ENCODE data around the gene STAT5A. TPM values are rescaled to one million over a fixed set of nuclear protein-coding genes. Genes with fewer than 3 reads are reported as not detected.
"Not testable (repeated sequence)": the region's sequence is repeated elsewhere in the genome, so short reads cannot be mapped to it uniquely, and the experiment has no call there.

STAT5A gene
- total RNA-seq, 1 donor: 117 TPM

- no peaks in the 10 kb centered on the region for H3K27me3 ChIP-seq (ENCODE audit: insufficient read depth, low read length)
- peaks cover 50% of the 10 kb centered on the region for H3K4me1 ChIP-seq (ENCODE audit: insufficient read depth, low read length)
- peak overlapping the region; percentile 87 for H3K4me3 ChIP-seq (ENCODE audit: low read length)
- H3K9me3 ChIP-seq (ENCODE audit: low read depth, low read length): no peaks in the 10 kb centered on the region
Observed at GRCh38 chr17:42286411-42287221, 1.7 kb upstream of the STAT5A start.

GRCh38 chr17:42287305-42287976 lies 857 bp upstream of the STAT5A start:
- Histone ChIP-seq H3K9me3 (ENCODE audit: low read depth, low read length) (no peaks in the 10 kb centered on the region), H3K4me1 (ENCODE audit: insufficient read depth, low read length) (peaks cover 50% of the 10 kb centered on the region), H3K4me3 (ENCODE audit: low read length) (peak overlapping the region; percentile 87), H3K27me3 (ENCODE audit: insufficient read depth, low read length) (no peaks in the 10 kb centered on the region)

DNA sequence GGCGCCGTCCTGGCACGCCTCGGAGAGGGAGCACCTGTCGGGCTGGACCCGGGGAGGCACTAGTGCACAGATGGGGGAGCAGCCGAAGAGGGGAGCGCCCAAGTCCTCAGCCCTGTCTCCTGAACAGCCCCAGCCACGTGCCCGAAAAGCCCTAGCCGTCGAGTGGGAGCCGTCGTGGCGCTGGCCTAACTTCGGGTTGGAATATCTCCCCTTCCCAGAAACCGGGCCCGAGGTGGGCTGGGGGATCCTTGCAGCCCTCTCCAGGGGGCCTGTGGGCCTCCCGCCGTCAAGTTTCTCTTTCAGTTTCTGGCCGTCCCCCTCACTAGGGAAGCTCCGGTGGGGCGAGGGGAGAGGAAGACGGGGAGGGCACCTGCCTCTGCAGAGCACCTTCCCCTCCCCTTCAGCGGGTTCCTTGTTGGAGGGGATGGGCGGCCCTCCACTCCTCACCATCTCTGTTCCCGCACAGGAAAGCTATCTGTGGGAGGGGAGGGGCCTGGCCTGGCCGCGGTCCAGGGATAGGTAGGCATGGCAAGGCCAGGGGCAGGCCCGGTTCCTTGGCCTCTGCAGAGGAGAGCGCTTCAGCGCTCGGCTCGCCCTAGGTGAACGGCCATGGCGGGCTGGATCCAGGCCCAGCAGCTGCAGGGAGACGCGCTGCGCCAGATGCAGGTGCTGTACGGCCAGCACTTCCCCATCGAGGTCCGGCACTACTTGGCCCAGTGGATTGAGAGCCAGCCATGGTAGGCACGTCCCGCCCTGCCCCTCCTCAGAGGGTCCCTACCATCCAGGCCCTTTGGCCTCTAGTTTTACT lies 709 bp downstream of the STAT5A start:
- H3K9me3 ChIP-seq (ENCODE audit: low read depth, low read length): no peaks in the 10 kb centered on the region
- peaks cover 50% of the 10 kb centered on the region for H3K4me1 ChIP-seq (ENCODE audit: insufficient read depth, low read length)
- peak overlapping the region; percentile 87 for H3K4me3 ChIP-seq (ENCODE audit: low read length)
- no peaks in the 10 kb centered on the region for H3K27me3 ChIP-seq (ENCODE audit: insufficient read depth, low read length)

GRCh38 chr17:42289611-42290181 lies 1.4 kb downstream of the STAT5A start:
- Histone ChIP-seq H3K27me3 (ENCODE audit: insufficient read depth, low read length) (no peaks in the 10 kb centered on the region), H3K4me3 (ENCODE audit: low read length) (peak overlapping the region; percentile 87), H3K4me1 (ENCODE audit: insufficient read depth, low read length) (peaks cover 56% of the 10 kb centered on the region), H3K9me3 (ENCODE audit: low read depth, low read length) (no peaks in the 10 kb centered on the region)

DNA sequence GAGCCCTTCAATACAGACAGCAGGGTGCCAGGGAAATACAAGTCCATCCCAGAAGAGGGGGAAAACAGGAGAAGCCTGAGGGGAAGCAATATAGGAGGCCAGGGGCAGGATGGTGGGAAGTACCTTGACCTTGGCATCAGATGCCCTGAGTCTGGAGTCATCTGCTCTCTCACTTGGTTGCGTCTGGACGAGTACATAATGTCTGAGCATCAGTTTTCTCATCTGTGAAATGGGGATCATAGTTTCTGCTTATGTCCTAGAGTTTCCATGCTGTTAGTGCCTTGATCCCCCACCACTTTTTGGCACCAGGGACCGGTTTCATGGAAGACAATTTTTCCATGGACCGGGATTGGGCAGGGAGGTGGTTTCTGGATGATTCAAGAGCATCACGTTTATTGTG lies 2.3 kb downstream of the STAT5A start:
- Histone ChIP-seq H3K4me3 (ENCODE audit: low read length) (no peak overlapping the region), H3K4me1 (ENCODE audit: insufficient read depth, low read length) (peaks cover 54% of the 10 kb centered on the region), H3K27me3 (ENCODE audit: insufficient read depth, low read length) (no peaks in the 10 kb centered on the region), H3K9me3 (ENCODE audit: low read depth, low read length) (no peaks in the 10 kb centered on the region)

DNA sequence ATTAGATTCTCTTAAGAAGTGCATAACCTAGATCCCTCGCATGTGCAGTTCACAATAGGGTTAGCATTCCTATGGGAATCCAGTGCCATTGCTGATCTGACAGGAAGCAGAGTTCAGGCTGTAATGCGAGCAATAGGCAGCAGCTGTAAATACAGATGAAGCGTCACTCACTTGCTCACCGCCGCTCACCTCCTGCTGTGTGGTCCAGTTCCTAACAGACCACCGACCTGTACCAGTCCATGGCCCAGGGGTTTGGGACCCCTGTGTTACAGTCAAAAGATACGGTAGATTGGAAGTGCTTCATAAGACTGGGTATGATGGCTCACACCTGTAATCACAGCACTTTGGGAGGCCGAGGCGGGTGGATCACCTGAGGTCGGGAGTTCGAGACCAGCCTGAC lies 2.8 kb downstream of the STAT5A start:
- Histone ChIP-seq H3K9me3 (ENCODE audit: low read depth, low read length) (no peaks in the 10 kb centered on the region), H3K27me3 (ENCODE audit: insufficient read depth, low read length) (no peaks in the 10 kb centered on the region), H3K4me1 (ENCODE audit: insufficient read depth, low read length) (peaks cover 49% of the 10 kb centered on the region), H3K4me3 (ENCODE audit: low read length) (no peak overlapping the region)

DNA sequence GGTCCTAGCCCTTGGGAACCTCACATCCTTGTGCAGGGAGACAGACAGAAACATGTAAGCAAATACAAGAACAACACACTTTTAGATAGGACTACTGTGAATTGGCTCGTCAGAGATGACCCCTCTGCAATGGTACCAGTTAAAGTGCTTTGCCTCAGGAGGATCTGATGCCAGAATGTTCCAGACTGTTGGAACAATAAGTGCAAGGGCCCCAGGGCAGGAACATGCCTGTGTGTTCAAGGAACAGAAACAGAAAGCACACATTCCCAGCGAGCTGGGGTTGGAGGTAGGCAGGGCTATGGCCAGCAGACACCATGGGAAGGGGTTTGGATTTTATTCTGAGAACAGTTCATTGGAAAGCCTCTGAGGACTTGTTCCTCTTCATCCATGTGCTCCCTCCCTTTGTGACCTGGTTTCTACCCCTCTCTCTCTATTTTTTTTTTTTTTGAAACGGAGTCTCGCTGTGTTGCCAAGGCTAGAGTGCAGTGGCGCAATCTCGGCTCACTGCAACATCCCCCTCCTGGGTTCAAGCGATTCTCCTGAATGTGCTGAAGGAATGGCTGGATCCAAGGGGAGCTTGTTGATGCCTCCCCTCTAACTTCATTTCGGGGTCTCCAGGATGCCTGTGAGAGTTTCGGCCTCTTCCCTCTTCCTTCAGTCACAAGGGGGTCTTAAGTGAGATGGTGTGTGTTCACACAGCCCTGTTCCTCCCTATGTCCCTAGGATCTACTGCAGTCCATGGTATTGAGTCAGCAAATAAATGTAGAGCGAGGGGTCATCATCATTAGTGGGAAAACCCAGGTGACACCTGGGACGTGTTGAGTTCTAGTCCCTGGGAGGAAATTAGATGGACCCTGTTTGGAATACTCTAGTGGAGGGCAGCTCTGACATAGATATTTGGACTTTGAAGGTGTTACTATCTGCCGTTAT lies 6.4 kb downstream of the STAT5A start:
- Histone ChIP-seq H3K4me3 (ENCODE audit: low read length) (no peak overlapping the region), H3K4me1 (ENCODE audit: insufficient read depth, low read length) (peaks cover 19% of the 10 kb centered on the region)

DNA sequence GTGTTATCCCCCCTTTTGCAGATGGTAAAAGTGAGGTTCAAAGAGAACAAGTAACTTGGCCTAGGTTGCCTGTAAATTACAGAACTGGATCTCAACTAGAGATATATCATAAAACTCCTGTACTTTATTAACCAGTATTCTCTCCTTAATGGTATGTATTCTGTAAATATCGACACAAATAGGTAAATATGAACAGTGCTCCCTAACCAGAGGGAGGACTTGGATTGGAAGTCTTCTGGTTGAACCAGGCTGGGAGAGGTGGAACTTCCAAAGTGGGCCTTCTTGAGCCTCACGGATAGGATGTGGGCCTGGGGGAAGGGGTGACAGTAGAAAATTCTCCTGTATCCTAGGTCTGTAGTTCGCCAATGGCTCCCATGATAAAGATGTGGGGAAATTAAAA lies 7.7 kb downstream of the STAT5A start:
- Histone ChIP-seq H3K9me3 (ENCODE audit: low read depth, low read length) (no peaks in the 10 kb centered on the region), H3K4me3 (ENCODE audit: low read length) (no peak overlapping the region), H3K4me1 (ENCODE audit: insufficient read depth, low read length) (peaks cover 8% of the 10 kb centered on the region), H3K27me3 (ENCODE audit: insufficient read depth, low read length) (no peaks in the 10 kb centered on the region)

More for the DNA sequence above, 6.4 kb downstream of the STAT5A start:
- H3K27me3 ChIP-seq (ENCODE audit: insufficient read depth, low read length): no peaks in the 10 kb centered on the region
- no peaks in the 10 kb centered on the region for H3K9me3 ChIP-seq (ENCODE audit: low read depth, low read length)

- not testable (repeated sequence) for H3K4me3 ChIP-seq (ENCODE audit: low read length); H3K9me3 ChIP-seq (ENCODE audit: low read depth, low read length); H3K27me3 ChIP-seq (ENCODE audit: insufficient read depth, low read length); H3K4me1 ChIP-seq (ENCODE audit: insufficient read depth, low read length)
Observed at GRCh38 chr17:42297775-42298174, 9.5 kb downstream of the STAT5A start.

DNA sequence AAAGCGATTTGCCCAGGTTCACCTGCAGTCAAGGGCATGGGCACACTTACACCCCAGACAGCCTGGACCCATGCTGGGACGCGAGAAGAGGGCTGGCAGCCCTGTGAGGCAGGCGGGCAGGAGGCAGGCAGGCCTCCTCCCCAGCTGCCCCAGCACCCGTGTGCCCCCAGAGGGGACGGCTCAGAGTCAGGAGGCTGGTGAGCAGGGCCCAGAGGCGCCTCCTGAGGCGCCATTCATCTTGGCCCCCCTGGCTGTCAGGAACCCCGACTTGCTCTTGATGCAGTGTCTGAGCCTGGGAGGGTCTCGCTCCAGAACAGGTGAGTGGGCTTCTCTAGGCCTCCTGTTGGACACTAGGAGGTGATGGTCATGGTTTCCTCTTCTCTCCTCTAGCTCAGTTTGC lies 11.1 kb downstream of the STAT5A start:
- H3K4me3 ChIP-seq (ENCODE audit: low read length); H3K9me3 ChIP-seq (ENCODE audit: low read depth, low read length); H3K27me3 ChIP-seq (ENCODE audit: insufficient read depth, low read length): not testable (repeated sequence)

GRCh38 chr17:42299913-42300312 lies 11.6 kb downstream of the STAT5A start:
- H3K27me3 ChIP-seq (ENCODE audit: insufficient read depth, low read length); H3K9me3 ChIP-seq (ENCODE audit: low read depth, low read length); H3K4me3 ChIP-seq (ENCODE audit: low read length); H3K4me1 ChIP-seq (ENCODE audit: insufficient read depth, low read length): not testable (repeated sequence)

More for the DNA sequence above, 11.1 kb downstream of the STAT5A start:
- not testable (repeated sequence) for H3K4me1 ChIP-seq (ENCODE audit: insufficient read depth, low read length)

DNA sequence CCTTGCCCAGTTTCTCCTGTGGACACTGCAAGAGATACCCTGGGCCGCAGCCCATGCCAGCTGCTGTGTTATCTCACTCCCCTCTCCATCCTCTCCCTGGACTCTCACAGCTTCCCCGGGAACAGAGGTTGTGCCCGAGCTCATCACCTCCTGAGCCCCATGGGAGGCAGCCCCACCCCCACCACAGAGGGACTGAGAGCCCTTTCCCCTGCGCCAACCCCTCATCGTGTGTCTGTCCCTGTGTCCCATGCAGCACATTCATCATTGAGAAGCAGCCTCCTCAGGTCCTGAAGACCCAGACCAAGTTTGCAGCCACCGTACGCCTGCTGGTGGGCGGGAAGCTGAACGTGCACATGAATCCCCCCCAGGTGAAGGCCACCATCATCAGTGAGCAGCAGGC lies 12.7 kb downstream of the STAT5A start:
- Histone ChIP-seq H3K4me3 (ENCODE audit: low read length) (no peak overlapping the region), H3K27me3 (ENCODE audit: insufficient read depth, low read length) (no peaks in the 10 kb centered on the region), H3K4me1 (ENCODE audit: insufficient read depth, low read length) (no peaks in the 10 kb centered on the region), H3K9me3 (ENCODE audit: low read depth, low read length) (no peaks in the 10 kb centered on the region)

- no peaks in the 10 kb centered on the region for H3K4me1 ChIP-seq (ENCODE audit: insufficient read depth, low read length)
- no peak overlapping the region for H3K4me3 ChIP-seq (ENCODE audit: low read length)
- no peaks in the 10 kb centered on the region for H3K9me3 ChIP-seq (ENCODE audit: low read depth, low read length)
- no peaks in the 10 kb centered on the region for H3K27me3 ChIP-seq (ENCODE audit: insufficient read depth, low read length)
Observed at GRCh38 chr17:42303694-42304093, 15.4 kb downstream of the STAT5A start.

Measured in mononuclear cell (primary cell).